SK-N-MC (cell line): ENCODE results near the gene TTC28.

Experiments
- DNase-seq: peaks from one replicate; pipeline ENCODE4 v3.0.0-alpha.2; 2011; ENCODE audit warnings: low read depth, low spot score
- H3K27ac ChIP-seq: fragments of 200-600 bp; sonication (generic); 2 replicates; pipeline ENCODE4 v1.5.1; 2016; ENCODE audit warnings: mixed run types
- H3K36me3 ChIP-seq: fragments of 200-600 bp; sonication (generic); 2 replicates; pipeline ENCODE4 v1.6.1; 2017; ENCODE audit warnings: antibody characterized with exemption, low read length, mixed read lengths; ENCODE audit not compliant: insufficient read depth
- H3K4me3 ChIP-seq: fragments of 200-600 bp; sonication (generic); 2 replicates; pipeline ENCODE4 v1.5.1; 2016
- H3K9ac ChIP-seq: fragments of 200-600 bp; sonication (generic); 2 replicates; pipeline ENCODE4 v1.8.0; 2017; ENCODE audit warnings: mixed run types, mixed read lengths; ENCODE audit not compliant: insufficient read length
- H3K9me3 ChIP-seq: fragments of 200-600 bp; sonication (generic); 2 replicates; pipeline ENCODE4 v1.6.1; 2017; ENCODE audit warnings: low read depth, mild to moderate bottlenecking, antibody characterized with exemption, low read length, moderate library complexity, mixed read lengths
- EZH2 ChIP-seq: fragments of 200-600 bp; sonication (generic); IDR thresholded peaks from one replicate; pipeline ENCODE4 v1.6.1; 2017; ENCODE audit warnings: antibody characterized with exemption
- FOXP2 ChIP-seq: optimal IDR thresholded peaks from 2 replicates; pipeline ENCODE3; 2011; ENCODE audit warnings: mild to moderate bottlenecking, moderate library complexity; ENCODE audit not compliant: insufficient read depth; ENCODE audit errors: extremely low read length, control extremely low read depth
- POLR2AphosphoS5 ChIP-seq: IDR thresholded peaks from 2 replicates; pipeline ENCODE4 v1.6.1; 2012; ENCODE audit warnings: mild to moderate bottlenecking, low read depth, low read length, borderline replicate concordance

Gene TTC28

DNA sequence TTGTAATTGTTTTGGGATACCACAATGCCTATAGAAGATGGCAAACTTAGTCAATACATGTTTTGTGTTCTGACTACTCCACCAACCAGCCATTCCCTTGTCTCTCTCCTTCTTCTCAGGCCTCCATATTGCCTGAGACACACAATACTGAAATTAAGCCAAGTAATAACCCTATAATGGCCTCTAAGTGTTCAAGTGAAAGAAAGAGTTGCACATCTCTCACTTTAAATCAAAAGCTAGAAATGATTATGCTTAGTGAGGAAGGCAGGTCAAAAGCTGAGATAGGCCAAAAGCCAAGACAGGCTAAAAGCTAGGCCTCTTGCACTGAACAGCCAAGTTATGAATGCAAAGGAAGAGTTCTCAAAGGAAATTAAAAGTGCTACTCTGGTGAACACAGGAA lies 318.7 kb downstream of the TTC28 start:
- TF ChIP-seq FOXP2 = no peak
- TF ChIP-seq POLR2AphosphoS5 = no peak
- no peak for TF ChIP-seq EZH2
- Histone ChIP-seq H3K9me3 (no peaks in the 10 kb centered on the region), H3K4me3 (no peak overlapping the region), H3K9ac (no peak overlapping the region), H3K36me3 (0 out of 2 replicates have a peak, but pooled peaks cover 7% of the 10 kb centered on the region), H3K27ac (no peak overlapping the region)
- DNase-seq = no peak

DNA sequence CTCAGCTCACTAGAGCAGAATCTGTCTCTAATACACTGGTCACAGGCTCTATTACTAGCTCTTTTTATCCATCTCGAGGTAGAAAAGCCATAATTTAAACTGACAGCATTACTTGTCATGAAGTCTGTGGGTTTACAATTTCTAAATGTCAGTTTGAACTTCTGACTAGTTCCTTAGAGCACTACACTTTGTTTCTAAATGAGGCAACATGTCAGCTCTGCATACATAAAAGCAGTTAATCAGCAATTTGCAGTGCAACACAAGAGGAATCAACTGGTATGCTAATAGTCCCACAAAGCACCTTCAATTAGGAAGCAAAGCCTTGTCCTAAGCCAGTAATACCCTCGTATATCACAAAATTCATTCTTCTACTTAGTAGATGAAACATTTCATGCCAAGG lies 321.3 kb downstream of the TTC28 start:
- TF ChIP-seq POLR2AphosphoS5 (no peak), EZH2 (no peak), FOXP2 (no peak)
- Histone ChIP-seq H3K27ac (no peak overlapping the region), H3K9ac (no peak overlapping the region), H3K4me3 (no peak overlapping the region), H3K36me3 (0 out of 2 replicates have a peak, but pooled peaks cover 4% of the 10 kb centered on the region), H3K9me3 (no peaks in the 10 kb centered on the region)
- no peak for DNase-seq

DNA sequence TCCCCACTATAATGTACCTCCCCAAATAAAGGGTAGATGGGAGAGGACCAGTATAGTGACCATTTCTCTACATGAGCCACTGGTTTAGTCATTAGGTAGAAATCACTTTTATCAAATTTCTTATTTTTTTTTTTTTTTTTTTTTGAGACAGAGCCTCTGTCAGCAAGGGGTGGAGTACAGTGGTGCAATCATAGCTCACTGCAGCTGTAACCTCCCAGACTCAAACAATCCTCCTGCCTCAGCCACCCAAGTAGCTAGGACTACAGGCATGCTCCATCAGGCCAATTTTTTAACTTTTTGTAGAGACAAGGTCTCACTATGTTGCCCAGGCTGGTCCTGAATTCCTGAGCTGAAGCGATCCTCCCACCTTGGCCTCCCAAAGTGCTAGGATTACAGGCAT lies 322.4 kb downstream of the TTC28 start:
- Histone ChIP-seq H3K4me3 (no peak overlapping the region), H3K27ac (no peak overlapping the region), H3K9me3 (no peaks in the 10 kb centered on the region), H3K36me3 (0 out of 2 replicates have a peak, but pooled peaks cover 4% of the 10 kb centered on the region), H3K9ac (no peak overlapping the region)
- DNase-seq = no peak
- no peak for TF ChIP-seq FOXP2
- TF ChIP-seq EZH2 = no peak
- no peak for TF ChIP-seq POLR2AphosphoS5

DNA sequence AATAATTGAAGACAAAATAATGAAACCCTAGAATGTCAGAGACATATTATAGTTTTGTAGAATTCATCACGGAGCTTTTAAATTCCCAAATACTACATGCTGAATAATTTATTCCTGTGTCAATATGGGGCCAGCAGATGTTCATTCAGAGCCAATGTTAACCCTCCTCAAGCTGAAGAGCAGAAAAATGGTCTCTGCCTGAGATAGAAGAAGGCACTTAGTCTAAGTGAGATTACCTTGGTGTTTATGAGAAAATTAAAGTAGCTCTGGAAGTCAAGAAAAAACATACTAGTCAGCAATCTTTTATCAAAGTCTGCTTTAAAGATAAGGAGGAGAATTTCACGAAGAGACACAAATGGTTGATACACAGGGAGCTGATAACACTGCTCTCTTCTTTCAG lies 328.2 kb downstream of the TTC28 start:
- Histone ChIP-seq H3K9me3 (no peaks in the 10 kb centered on the region), H3K4me3 (no peak overlapping the region), H3K9ac (no peak overlapping the region), H3K36me3 (no peaks in the 10 kb centered on the region), H3K27ac (no peak overlapping the region)
- DNase-seq = no peak
- TF ChIP-seq POLR2AphosphoS5 (no peak), FOXP2 (no peak), EZH2 (no peak)

DNA sequence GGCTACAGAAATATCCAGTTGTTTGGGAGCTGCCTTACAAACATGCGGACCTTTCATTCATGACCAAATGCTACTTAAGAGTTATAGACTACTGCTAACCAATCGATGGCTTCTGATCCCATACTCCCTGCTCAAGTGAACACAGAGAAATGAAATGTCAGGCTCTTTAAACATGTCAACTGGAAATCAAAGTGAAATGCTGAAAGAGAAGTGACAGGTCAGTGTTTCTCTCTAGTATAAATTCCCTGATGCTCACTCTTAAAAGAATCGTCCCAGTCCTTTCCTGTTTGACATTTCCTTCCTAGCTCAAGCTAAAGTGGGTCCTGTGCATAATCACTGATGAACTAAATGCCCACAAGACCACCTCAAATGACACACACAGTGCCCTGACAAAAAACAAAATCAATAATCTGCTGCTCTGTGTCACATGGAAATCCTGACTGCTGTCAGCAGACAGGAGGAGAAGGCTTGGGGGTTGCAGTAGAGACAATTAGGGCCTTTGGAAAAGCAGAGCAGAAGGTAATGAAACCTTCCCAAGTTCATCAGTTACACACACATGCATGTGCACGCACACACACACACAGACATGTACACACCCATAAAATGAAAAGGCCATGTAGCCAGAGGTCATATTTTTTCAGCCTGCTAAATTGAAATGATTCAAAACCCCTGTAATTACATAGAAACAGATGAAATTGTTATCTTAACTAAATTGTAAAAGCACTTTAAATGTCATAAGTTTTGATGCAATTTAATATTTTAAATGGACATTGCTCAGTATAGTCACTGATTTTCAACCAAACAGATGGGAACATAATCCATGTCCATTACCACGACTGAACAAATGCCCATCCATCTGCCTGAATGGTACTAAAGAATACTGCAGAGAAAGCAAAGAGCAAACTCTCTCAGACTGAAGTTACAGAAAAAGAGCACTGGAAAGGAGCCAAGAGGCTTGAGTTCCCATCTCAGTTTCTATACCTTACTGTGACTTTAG lies 330.7 kb downstream of the TTC28 start:
- Histone ChIP-seq H3K27ac (no peak overlapping the region), H3K9ac (no peak overlapping the region), H3K36me3 (no peaks in the 10 kb centered on the region), H3K9me3 (no peaks in the 10 kb centered on the region), H3K4me3 (no peak overlapping the region)
- DNase-seq = no peak
- TF ChIP-seq EZH2 (no peak), FOXP2 (no peak)

DNA sequence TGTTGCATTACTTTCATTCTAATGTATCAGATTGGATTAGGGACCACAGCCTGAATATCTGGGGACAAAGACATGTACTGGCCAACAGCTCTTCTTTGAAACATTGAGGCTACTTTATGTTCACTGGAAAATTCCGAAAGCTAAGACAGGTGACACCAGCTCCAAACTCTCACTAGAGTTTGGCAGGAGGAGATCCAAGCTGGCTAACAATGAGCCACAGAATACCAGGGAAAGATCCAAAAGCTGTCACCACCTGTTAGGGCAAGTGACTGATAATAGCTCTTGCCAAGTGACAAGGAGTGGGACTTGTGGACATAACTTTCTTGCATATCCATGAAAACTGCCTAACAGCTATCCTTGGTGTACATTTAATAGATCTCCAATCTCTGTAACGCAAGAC lies 333.3 kb downstream of the TTC28 start:
- DNase-seq = no peak
- Histone ChIP-seq H3K36me3 (no peaks in the 10 kb centered on the region), H3K27ac (no peak overlapping the region), H3K9me3 (no peaks in the 10 kb centered on the region), H3K9ac (no peak overlapping the region), H3K4me3 (no peak overlapping the region)
- TF ChIP-seq FOXP2 (no peak), POLR2AphosphoS5 (no peak), EZH2 (no peak)

DNA sequence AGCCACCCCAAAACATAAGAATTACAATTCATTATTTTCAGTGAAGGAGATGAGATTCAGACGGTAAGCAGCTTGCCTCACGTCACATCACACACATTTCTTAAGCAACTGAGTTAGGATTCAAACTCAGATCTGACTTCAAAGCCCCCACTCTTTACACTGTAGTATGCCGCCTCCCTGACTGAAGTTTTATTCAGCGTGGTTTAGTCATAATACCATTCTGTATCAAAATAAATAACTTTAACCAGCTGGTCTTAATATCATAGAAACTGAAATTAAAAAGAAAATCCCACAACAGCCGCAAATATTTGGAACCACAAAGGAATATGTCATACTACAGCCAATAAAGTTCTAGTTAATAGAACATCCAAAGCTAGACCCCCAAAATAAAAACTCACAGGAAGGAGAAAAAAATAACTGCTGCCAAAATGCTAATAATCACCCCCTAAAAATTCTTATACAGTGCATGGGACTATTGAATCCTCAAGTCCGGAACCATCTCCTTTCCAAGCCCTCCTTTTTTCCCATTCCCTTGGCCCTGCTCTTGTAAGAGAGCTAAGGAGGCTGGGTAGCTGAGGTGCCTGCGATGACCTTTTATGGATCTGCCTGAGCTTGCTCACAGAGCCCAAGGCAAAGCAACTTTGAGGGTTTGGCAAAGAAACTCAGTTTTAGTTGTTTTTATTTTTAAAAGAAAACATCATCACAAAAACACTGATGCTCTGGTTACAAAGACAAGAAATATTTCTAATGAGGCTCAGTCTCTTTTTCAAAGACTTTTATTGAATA lies 334.5 kb downstream of the TTC28 start:
- H3K36me3 ChIP-seq = peaks cover 2% of the 10 kb centered on the region; the same call in 1 of the 2 replicates
- H3K27ac ChIP-seq = no peak overlapping the region
- no peak for TF ChIP-seq FOXP2
- no peak for TF ChIP-seq EZH2
- TF ChIP-seq POLR2AphosphoS5 = no peak
- no peak overlapping the region for H3K9ac ChIP-seq
- no peak for DNase-seq
- no peak overlapping the region for H3K4me3 ChIP-seq
- H3K9me3 ChIP-seq = no peaks in the 10 kb centered on the region

DNA sequence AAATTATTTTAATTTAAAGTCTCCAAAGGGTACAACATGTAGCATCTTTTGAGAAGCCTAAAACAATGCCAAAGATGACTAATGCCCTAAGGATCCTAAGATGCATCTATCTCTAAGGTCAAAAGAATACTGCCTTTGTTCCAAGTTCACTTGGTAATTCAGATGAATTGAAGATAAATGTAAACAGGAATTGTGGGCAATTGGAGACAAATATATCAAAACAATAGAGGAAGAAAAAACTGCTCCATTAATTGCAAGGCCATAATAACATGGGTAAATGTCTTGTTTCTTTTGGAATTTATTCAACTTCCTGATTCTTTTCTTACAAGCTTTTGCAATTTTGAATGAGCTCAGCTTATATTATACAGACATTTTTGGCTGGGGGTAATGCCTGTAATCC lies 338.6 kb downstream of the TTC28 start:
- H3K4me3 ChIP-seq = no peak overlapping the region
- H3K36me3 ChIP-seq = peaks cover 4% of the 10 kb centered on the region; the same call in 1 of the 2 replicates
- H3K27ac ChIP-seq = no peak overlapping the region
- no peak for TF ChIP-seq EZH2
- no peak for TF ChIP-seq POLR2AphosphoS5
- no peak for TF ChIP-seq FOXP2
- H3K9ac ChIP-seq = no peak overlapping the region
- H3K9me3 ChIP-seq = no peaks in the 10 kb centered on the region
- DNase-seq = no peak
